Medulla oblongata (tissue), 1 donor: Measurements from ENCODE around the gene DIP2C.

ENCODE experiments used
- DNase-seq: peaks from one replicate; pipeline ENCODE4 v3.0.0-alpha.2; 2015; ENCODE audit errors: extremely low spot score

DIP2C gene

DNA sequence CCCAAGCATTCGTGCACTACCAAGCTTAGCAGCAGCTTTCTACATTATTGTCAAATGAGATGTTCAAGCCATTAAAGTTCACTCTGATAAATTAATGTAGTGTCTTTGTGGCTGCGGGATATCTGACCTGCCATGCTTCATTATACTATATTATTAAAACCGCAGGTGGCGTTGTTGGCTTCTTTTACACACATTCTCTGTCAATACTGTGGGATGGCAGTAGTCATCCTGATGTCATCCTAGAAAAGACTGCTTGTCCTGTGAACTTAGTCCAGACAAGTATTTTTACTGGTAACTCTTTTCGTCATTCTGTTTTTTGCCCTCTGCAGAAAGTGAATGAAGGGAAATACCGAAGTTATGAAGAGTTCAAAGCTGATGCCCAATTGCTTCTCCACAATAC lies 450.4 kb downstream of the DIP2C start:
- no peak for DNase-seq

DNA sequence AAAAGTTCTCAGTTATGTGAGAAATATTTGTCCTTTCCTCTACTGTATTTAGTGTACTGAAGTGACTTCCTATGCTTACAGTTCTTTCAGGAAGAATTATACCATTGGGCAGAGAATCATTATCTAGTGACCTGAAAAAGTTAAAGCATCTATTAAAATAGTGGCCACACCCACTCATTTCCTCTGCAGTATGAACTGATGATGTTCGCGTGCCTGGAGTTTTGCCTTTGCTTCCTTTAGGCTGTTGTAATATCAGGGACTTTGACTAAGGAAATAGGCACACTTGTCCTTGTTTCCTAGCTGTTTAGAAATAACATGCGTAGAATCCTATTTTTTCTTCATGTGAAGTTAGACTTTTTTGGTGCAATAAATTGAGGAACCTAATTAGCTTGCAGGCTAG lies 453.6 kb downstream of the DIP2C start:
- no peak for DNase-seq

DNA sequence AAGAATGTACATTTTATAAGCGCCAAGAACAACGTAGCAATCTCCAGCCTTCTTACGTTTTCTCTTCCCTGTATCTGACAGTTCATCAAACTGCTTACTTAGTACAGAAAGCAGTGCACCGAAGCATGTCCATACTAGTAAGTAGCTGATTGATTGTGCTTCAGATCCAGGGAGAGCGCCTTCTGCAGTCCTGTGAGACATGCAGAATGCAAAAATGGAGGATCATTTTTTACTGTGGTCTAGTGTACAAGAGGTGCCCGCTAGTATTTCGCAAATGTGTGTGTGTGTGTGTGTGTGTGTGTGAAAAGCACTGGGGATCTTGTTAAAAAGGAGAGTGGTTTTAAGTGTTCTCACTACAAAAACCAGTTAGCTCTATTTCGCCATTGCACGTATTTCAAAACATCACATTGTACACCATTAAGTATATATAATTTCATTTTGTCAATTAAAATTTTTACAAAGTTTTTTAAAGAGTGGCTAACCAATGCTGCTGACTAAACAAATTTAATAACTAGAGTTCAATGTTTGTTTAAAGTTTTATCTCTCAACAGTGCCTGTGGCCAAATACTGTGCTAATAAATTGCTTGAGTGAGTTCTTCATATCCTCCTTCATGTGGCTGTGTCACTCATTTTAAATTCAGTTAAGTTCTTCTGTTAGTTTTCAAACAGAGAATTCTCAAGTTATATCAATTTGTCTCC lies 454.6 kb downstream of the DIP2C start:
- DNase-seq: no peak

DNA sequence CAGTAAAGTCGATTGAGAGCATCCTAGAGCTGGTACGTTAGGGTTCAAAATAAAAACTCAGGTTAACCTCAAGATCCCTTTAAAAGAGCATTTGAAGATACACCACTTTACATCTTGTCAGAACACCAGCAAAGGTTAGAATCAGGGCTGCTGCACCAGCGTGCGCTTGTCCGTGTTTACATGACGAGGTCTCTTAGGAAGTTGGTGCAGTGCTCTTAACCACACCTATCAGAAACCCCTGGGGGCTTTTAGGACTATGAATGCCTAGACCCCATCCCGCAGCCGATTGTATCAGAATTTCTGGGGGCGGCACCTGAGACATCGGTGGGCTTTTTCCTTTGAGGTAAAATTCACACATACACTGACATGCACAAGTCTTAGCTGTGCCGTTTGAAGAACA lies 456.6 kb downstream of the DIP2C start:
- no peak for DNase-seq

DNA sequence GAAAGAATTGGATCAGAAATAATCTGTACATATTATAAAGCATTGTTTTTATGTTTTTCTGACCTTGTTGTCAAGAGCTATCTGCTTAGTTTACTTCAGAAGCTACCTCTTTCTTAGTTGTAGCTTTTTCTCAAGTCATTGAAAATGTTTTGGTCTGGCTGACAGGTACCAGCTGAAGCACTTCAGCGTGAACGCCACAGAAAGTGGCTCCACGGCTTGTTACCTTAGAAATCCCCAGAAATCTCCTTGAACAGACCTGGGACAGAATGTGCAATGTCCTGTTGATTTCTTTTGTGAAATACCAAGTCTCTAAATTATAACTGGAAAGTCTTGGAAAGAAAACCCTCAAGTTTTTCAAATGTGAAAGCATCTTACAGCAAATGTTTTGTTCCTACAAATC lies 457.4 kb downstream of the DIP2C start:
- DNase-seq: no peak

DNA sequence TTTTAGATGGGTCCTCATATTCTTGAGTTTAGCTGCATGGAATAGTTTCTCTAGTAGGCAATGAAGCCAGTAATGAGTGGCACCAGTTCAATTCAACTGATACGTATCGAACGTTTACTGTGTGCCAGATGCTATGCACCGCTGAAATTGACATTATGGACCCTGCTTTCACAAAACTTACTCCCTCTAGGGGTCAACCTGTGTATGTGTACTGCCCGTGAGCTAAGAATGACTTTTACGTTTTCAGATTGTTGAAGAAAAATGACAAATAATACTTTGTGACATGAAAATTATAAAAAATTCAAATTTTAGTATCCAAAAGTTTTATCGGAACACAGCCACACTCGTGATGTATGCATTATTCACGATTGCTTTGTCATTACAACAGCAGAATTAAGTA lies 458.7 kb downstream of the DIP2C start:
- no peak for DNase-seq

DNA sequence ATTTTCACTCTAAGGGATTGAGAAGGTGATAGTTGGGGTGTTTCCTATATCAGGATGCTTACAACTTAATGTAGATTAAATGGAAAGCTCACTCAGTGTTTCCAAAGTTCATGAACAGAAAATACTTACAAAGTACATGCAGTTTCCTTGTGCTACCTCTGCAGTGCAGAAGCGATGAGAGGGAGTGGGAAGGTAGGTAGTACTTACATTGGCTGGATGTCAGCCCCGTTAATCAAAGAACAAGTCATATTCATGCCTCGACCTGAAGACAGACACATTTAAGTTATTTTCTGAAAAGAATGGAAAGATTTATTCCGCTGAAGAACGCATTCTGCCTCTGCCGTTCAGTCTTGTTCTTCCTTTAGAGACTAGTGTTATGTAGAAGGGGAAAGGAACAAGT lies 461.1 kb downstream of the DIP2C start:
- no peak for DNase-seq

DNA sequence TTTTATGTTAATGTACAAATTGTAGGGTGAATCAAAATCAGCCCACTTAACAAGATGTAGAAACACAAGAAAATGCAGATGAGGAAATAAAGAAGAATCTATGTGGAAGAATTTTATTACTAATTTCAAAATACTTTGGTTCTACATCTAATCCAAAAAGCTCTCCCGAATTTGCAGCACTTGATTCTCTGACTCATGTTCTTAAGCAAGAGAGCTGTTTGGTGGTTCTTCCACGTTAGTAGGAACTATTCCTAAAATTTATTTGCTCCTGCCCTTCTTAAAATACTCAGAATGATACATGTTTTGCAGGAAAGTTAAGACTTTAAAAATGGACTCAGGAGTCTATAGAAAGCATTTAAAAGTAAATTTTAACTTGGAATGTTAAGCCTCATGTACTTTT lies 462.5 kb downstream of the DIP2C start:
- DNase-seq: no peak

DNA sequence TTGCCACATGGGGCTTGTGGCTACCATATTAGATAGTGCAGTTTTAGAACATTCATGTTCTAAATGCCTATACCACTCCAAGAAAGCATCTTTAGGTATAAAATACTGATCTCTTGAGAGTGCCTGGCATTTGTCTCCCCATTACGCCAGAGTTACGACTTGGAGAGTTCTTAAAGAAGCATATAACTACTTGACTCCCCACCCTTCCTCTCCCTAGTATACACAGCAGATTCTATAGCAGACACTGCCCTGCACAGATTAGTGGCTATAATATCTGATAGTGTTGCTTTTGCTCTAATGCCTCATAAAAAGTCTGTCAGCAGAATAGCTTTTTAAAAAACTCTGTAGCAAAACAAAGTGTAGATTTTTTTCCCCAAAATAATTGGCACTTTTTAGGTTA lies 463.4 kb downstream of the DIP2C start:
- DNase-seq: no peak

DNA sequence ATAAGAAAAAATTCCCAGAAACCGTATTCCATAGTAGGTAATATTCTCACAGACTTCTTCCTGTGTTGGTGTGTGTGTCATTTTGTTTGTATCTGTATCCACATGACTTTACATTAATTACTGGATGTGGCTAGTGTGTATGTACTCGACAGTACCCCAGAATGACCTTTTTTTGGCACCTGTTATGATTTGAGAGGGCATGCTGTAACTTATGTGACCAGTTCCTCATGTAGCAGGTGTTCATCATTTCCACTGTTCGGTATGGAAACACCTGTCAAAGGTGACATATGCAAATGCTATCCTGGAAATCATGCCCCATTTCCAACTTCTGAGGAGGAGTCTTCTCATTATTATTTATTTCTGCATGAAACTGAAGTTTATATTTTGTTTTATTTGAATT lies 464.9 kb downstream of the DIP2C start:
- no peak for DNase-seq
